GM13976 (cell line): ENCODE results near the gene LDHB.
"Not testable (repeated sequence)": the region's sequence is repeated elsewhere in the genome, so short reads cannot be mapped to it uniquely, and the experiment has no call there.

Experiments used
- DNase-seq: peaks from one replicate; pipeline ENCODE4 v3.0.0; 2012; ENCODE audit warnings: low spot score
- CTCF ChIP-seq: IDR thresholded peaks from 2 replicates; pipeline ENCODE4 v1.5.1; 2012; ENCODE audit warnings: borderline replicate concordance, mild to moderate bottlenecking; ENCODE audit not compliant: insufficient read depth; ENCODE audit errors: extremely low read depth, missing control alignments, control extremely low read depth
- in situ Hi-C: fragments of 300-500 bp; cut with MboI; formaldehyde crosslinking; loops from one replicate; pipeline ENCODE4 v1.12.0; 2022; ENCODE audit warnings: low sequenced_read_pairs, mixed read lengths, inconsistent platforms; ENCODE audit not compliant: unreplicated experiment

Gene LDHB

GRCh38 chr12:21604245-21605101 is 53.2 kb downstream of the LDHB start, which contains the start of gene GYS2:
GYS2 (minus strand) TSS chr12:21604847; CDS start chr12:21604592, 255 bp downstream.
- in situ Hi-C loops: no loop called here
- no peak for TF ChIP-seq CTCF
- DNase-seq: no peak

GRCh38 chr12:21602774-21603173 is 54.9 kb downstream of the LDHB start:
- no peak for TF ChIP-seq CTCF
- no peak for DNase-seq
- in situ Hi-C loops: no loop called here

GRCh38 chr12:21600196-21600595 is 57.4 kb downstream of the LDHB start:
- TF ChIP-seq CTCF: no peak
- in situ Hi-C loops: no loop called here

GRCh38 chr12:21599143-21599999 is 58.3 kb downstream of the LDHB start:
- no peak for TF ChIP-seq CTCF
- DNase-seq: no peak
- in situ Hi-C loops: no loop called here

More at GRCh38 chr12:21600196-21600595, 57.4 kb downstream of the LDHB start:
- no peak for DNase-seq

- in situ Hi-C loops: no loop called here
- DNase-seq: no peak
- TF ChIP-seq CTCF: no peak
Measured at GRCh38 chr12:21598651-21599050, 59.0 kb downstream of the LDHB start.

GRCh38 chr12:21595356-21595755 is 62.3 kb downstream of the LDHB start:
- in situ Hi-C loops, DNase-seq: not testable (repeated sequence)
